ENCODE data around the gene LRCH2.

DNA sequence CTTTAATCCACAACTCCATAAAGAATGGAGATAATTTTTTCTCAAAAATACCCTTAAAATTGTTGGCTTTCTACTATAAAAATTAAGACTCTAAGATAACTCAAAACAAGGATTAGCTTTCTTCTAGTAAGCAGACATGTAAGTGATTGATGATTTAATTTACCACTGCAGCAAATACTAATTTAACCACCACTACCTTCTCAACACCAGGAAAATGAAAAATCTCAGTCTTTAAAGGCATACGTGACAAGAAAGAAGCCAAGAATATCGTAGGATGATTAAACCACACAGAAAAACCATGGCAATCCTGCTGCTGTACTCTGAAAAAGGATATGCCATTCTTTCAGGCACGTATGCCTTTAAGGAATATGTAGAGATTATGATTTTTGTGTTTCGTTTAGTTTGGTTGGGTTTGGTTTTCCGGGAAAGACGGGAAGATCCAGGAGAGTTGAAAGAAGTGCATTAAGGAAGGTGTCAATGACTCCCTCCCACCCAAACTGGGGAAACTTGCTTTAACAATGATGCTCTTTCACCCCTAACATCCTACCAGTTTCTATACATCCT is 881 bp downstream of the LRCH2 start:
- TF ChIP-seq, protein P1, sequence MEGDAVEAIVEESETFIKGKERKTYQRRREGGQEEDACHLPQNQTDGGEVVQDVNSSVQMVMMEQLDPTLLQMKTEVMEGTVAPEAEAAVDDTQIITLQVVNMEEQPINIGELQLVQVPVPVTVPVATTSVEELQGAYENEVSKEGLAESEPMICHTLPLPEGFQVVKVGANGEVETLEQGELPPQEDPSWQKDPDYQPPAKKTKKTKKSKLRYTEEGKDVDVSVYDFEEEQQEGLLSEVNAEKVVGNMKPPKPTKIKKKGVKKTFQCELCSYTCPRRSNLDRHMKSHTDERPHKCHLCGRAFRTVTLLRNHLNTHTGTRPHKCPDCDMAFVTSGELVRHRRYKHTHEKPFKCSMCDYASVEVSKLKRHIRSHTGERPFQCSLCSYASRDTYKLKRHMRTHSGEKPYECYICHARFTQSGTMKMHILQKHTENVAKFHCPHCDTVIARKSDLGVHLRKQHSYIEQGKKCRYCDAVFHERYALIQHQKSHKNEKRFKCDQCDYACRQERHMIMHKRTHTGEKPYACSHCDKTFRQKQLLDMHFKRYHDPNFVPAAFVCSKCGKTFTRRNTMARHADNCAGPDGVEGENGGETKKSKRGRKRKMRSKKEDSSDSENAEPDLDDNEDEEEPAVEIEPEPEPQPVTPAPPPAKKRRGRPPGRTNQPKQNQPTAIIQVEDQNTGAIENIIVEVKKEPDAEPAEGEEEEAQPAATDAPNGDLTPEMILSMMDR (IDR thresholded peaks at IDR 0.05) = no peak
- TF ChIP-seq POLR2A (IDR thresholded peaks at IDR 0.05) = no peak
